ENCODE data around the gene PVALB.

DNA sequence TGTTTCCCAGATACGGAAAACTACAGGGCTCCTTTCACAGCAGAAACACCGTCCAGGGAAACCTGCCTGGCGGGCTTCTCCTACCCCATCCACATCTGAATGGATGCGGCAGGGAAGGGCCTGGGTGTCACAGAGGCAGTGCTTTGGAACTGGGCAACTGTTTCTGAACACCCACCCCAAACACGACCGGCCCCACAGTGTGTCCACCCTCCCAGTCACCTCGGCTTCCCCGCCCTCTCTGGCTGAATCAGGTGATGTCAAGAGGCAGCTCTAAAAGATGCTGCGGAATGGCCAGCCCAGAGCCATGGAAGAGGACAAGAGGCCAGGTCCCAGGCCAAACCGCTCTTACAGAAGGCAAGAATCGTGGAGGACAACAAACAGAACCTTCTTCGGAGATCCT is 62.9 kb downstream of the PVALB start:
- TF ChIP-seq CTCF (conservative IDR thresholded peaks at IDR 0.05) (no peak), ZFX (IDR thresholded peaks at IDR 0.05) (no peak)

All from C4-2B (cell line).